Measurements from ENCODE around the gene HLA-DPA1.

HLA-DPA1 gene

GRCh38 chr6:33015798-33016197 is 57.7 kb downstream of the HLA-DPA1 start:
- no peak for DNase-seq (ENCODE audit: extremely low read depth, low read depth)
- TF ChIP-seq, protein P1, sequence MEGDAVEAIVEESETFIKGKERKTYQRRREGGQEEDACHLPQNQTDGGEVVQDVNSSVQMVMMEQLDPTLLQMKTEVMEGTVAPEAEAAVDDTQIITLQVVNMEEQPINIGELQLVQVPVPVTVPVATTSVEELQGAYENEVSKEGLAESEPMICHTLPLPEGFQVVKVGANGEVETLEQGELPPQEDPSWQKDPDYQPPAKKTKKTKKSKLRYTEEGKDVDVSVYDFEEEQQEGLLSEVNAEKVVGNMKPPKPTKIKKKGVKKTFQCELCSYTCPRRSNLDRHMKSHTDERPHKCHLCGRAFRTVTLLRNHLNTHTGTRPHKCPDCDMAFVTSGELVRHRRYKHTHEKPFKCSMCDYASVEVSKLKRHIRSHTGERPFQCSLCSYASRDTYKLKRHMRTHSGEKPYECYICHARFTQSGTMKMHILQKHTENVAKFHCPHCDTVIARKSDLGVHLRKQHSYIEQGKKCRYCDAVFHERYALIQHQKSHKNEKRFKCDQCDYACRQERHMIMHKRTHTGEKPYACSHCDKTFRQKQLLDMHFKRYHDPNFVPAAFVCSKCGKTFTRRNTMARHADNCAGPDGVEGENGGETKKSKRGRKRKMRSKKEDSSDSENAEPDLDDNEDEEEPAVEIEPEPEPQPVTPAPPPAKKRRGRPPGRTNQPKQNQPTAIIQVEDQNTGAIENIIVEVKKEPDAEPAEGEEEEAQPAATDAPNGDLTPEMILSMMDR (IDR thresholded peaks at IDR 0.05; ENCODE audit: low read depth, low read length) = no peak

DNA sequence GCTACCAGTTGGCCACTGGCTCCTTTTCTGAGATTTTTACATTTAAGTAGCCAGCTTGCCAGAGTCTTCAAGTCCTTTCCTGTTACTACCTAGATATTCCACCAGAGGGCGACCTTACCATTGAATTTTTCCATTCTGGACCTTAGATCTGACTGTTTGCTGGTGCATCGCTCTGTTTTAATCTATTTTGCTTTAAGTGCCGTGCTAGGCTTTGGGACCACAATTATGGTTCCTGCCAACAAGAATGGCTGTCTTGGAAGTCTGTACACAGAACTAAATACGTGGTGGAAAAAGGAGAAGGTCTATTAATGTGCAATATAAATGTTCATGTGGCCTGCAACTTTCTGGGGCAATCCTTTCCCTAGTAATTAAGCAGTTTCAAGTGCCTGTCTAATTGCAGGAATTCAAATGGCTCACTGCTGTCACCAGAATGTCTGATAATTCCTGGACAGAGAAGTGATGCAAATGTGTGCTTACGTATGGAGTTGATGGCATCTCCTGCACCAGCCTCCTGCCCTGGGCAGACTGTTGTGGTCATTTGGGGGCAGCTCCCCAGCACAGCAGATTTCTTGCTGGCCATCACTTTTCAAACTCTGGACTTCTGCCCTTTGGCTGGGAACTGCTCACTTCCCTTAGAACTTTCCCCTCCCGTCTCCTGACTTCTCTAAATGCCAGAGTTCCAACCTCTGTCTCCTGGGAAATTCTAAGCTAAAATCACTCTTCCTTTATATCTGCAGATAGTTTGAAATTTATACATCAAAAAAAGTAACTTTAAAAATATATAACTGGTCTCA is 58.4 kb downstream of the HLA-DPA1 start:
- DNase-seq (ENCODE audit: extremely low read depth, low read depth) = peak; percentile 68
- TF ChIP-seq, protein P1 (IDR thresholded peaks at IDR 0.05; ENCODE audit: low read depth, low read length) = peak; percentile 71
